Activated T-helper 2 cell treated with anti-CD3 and anti-CD28 coated beads, Interferon-gamma antibody, Interleukin-2, Interleukin-4, amounts not matched to agents 10 μg/mL and 5 μg/mL and 100 μg/mL, durations not matched to agents 14 hours and 24 hours and 36 hours (primary cell): ENCODE results near the gene F11R. TPM values are rescaled to one million over a fixed set of nuclear protein-coding genes. Genes with fewer than 3 reads are reported as not detected.
"Not testable (repeated sequence)": the region's sequence is repeated elsewhere in the genome, so short reads cannot be mapped to it uniquely, and the experiment has no call there.

Experiments
- DNase-seq: peaks from one replicate; pipeline ENCODE4 v3.0.0; 2021; ENCODE audit warnings: low spot score
- H3K27ac Mint-ChIP-seq: one replicate; pipeline ENCODE4 v1.8.0; 2021; ENCODE audit warnings: mixed read lengths
- H3K27me3 Mint-ChIP-seq: one replicate; pipeline ENCODE4 v1.8.0; 2021; ENCODE audit warnings: low read depth, mixed read lengths
- H3K36me3 Mint-ChIP-seq: one replicate; pipeline ENCODE4 v1.8.0; 2021; ENCODE audit warnings: low read depth, mixed read lengths
- H3K4me1 Mint-ChIP-seq: one replicate; pipeline ENCODE4 v1.8.0; 2021; ENCODE audit warnings: low read depth, mixed read lengths
- H3K4me3 Mint-ChIP-seq: one replicate; pipeline ENCODE4 v1.8.0; 2021; ENCODE audit warnings: low read depth, mild to moderate bottlenecking, moderate library complexity, mixed read lengths
- H3K9me3 Mint-ChIP-seq: one replicate; pipeline ENCODE4 v1.8.0; 2021; ENCODE audit warnings: mixed read lengths
- intact Hi-C: fragments of 100-400 bp; cut with micrococcal nuclease; formaldehyde crosslinking; loops from one replicate; pipeline ENCODE4 v1.15.1; 2023
- total RNA-seq: library from RNA; stranded (reverse); gene quantifications from 2 replicates; pipeline ENCODE4 v1.2.3, GENCODE V29; 2022

Gene F11R
- total RNA-seq, 1 donor from 2014 or later = 15.5 TPM

- intact Hi-C loops, H3K27me3 Mint-ChIP-seq, DNase-seq, H3K4me1 Mint-ChIP-seq, H3K4me3 Mint-ChIP-seq, H3K27ac Mint-ChIP-seq, H3K9me3 Mint-ChIP-seq, H3K36me3 Mint-ChIP-seq: not testable (repeated sequence)
Observed at GRCh38 chr1:160947174-160947759, 73.7 kb downstream of the F11R start.

GRCh38 chr1:160945881-160946280 is 75.1 kb downstream of the F11R start:
- DNase-seq, H3K27ac Mint-ChIP-seq, H3K9me3 Mint-ChIP-seq, H3K27me3 Mint-ChIP-seq, H3K4me3 Mint-ChIP-seq, intact Hi-C loops, H3K4me1 Mint-ChIP-seq, H3K36me3 Mint-ChIP-seq: not testable (repeated sequence)

Other genes with a start within 250 kb of the F11R start
- 0.28 and 0.34 TPM in 2 replicates for gene LY9, start 225.0 kb downstream of the F11R start, total RNA-seq
- gene CD244, start 158.3 kb downstream of the F11R start, total RNA-seq = 0.21 and 0.32 TPM in 2 replicates
- not detected in 2 replicates for gene ITLN1, start 136.0 kb downstream of the F11R start, total RNA-seq
- not detected in 2 replicates for gene ITLN2, start 66.3 kb downstream of the F11R start, total RNA-seq
- gene TSTD1, start 17.8 kb upstream of the F11R start, total RNA-seq = 49.0 and 49.1 TPM in 2 replicates
- 49.1 and 53.2 TPM in 2 replicates for gene USF1, start 24.8 kb upstream of the F11R start, total RNA-seq
- 161 and 170 TPM in 2 replicates for gene ARHGAP30, start 48.7 kb upstream of the F11R start, total RNA-seq
- 0.05 TPM in 1 of 2 replicates, not detected in the other for gene NECTIN4, start 68.4 kb upstream of the F11R start, total RNA-seq
- not detected in 2 replicates for gene KLHDC9, start 77.2 kb upstream of the F11R start, total RNA-seq
- gene PFDN2, start 96.9 kb upstream of the F11R start, total RNA-seq = 138 and 139 TPM in 2 replicates
- 47.5 and 48.5 TPM in 2 replicates for gene NIT1, start 97.0 kb upstream of the F11R start, total RNA-seq
- 37.5 and 40.3 TPM in 2 replicates for gene DEDD, start 111.5 kb upstream of the F11R start, total RNA-seq
- gene UFC1, start 132.8 kb upstream of the F11R start, total RNA-seq = 91.5 and 91.8 TPM in 2 replicates
- 31.9 and 33.0 TPM in 2 replicates for gene USP21, start 138.3 kb upstream of the F11R start, total RNA-seq
- gene PPOX, start 145.3 kb upstream of the F11R start, total RNA-seq = 35.6 and 36.5 TPM in 2 replicates
- 57.5 and 57.6 TPM in 2 replicates for gene B4GALT3, start 156.4 kb upstream of the F11R start, total RNA-seq
- 0.05 and 0.09 TPM in 2 replicates for gene ADAMTS4, start 177.9 kb upstream of the F11R start, total RNA-seq
- 79.0 and 91.5 TPM in 2 replicates for gene NDUFS2, start 181.2 kb upstream of the F11R start, total RNA-seq
- gene FCER1G, start 194.1 kb upstream of the F11R start, total RNA-seq = 0.60 and 0.71 TPM in 2 replicates
- gene APOA2, start 202.5 kb upstream of the F11R start, total RNA-seq = not detected in 2 replicates
- 22.7 and 24.9 TPM in 2 replicates for gene TOMM40L, start 204.9 kb upstream of the F11R start, total RNA-seq
- not detected in 2 replicates for gene NR1I3, start 217.1 kb upstream of the F11R start, total RNA-seq
- gene PCP4L1, start 237.6 kb upstream of the F11R start, total RNA-seq = not detected in 2 replicates